ENCODE data around the gene PFKM.
A peak's percentile ranks its signal among the peaks of the same experiment; 100 is the strongest.
"Not testable (repeated sequence)": the region's sequence is repeated elsewhere in the genome, so short reads cannot be mapped to it uniquely, and the experiment has no call there.

The PFKM gene

GRCh38 chr12:48119078-48119833 is at the start of gene PFKM:
TSS of gene PFKM (plus strand) at chr12:48119364. CDS start at chr12:48122775, 3,411 bp downstream.
- DNase-seq = peak; percentile 16

DNA sequence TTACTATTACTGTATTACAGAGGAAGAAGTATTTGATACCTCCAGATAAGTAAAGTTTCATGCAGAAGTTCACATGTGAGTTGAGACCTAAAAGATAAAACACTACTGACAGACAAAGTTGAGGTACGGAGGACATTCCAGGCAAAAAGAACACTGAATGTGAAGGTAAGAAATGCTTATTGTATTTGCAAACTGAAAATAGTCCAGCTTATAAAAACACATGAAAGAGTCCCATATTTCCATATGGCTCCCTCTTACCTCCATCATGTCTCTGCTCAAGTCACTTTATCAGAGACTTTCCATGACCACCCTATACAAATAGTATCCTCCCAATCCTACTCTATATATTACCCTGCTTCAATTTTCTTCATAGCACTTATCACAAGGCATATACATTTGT is 49.1 kb upstream of the PFKM start:
- no peak for DNase-seq

GRCh38 chr12:48070731-48071130 is 48.4 kb upstream of the PFKM start:
- no peak for DNase-seq

GRCh38 chr12:48071808-48072207 is 47.4 kb upstream of the PFKM start:
- no peak for DNase-seq

DNA sequence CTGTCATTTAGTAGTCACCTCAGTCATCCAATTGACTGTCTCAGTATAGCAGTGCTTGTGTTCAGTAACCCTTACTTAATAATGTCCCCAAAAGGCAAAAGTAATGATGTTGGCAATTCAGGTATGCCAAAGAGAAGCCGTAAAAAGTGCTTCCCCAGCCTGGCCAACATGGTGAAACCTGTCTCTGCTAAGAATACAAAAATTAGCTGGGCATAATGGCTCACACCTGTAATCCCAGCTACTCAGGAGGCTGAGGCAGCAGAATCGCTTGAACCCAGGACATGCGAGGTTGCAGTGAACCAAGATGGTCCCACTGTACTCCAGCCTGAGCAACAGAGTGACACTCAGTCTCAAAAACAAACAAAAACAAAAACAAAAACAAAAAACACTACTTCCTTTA is 46.9 kb upstream of the PFKM start:
- no peak for DNase-seq

DNA sequence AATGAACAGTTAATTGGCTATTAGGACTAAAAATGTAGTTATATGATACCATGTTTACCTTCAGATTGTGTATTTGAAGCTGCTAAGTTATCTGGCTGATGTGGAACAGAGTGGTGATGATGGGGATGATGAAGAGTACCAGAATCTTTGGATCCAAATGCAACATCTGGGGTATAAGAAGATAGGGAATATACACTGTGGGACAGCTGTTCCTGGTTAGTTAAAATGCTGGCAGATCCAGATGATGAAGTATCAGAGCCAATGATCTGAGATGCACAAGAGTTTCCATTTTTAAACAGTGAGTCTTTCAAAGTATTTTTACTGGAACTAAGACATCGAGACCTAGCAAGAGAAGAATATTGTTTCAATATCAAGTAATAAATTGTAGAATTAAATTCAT is 44.9 kb upstream of the PFKM start:
- DNase-seq = no peak

- DNase-seq = no peak
These were observed 43.3 kb upstream of the PFKM start for GRCh38 chr12:48075832-48076231.

GRCh38 chr12:48077111-48077510 is 42.1 kb upstream of the PFKM start:
- DNase-seq = no peak

- no peak for DNase-seq
These were observed 40.3 kb upstream of the PFKM start for GRCh38 chr12:48078901-48079300.

DNA sequence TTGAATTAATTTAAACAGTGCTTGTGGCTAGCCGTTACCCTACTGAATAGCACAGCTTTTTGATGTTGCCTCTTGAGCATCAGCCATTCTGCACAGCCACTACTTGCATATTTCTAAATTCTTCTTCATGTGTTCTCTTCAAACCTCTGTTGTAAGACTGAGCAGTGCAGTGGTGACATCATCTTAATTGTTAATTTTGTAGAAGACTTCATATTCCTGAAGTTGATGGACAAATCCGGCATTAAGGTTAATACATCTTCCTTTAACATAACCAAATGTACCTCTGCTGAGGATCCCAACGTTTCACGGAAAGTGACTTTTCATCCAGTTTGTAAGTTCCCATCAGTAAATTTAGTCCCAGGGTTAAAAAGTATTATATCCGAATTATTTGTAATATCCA is 38.9 kb upstream of the PFKM start:
- DNase-seq = no peak

DNA sequence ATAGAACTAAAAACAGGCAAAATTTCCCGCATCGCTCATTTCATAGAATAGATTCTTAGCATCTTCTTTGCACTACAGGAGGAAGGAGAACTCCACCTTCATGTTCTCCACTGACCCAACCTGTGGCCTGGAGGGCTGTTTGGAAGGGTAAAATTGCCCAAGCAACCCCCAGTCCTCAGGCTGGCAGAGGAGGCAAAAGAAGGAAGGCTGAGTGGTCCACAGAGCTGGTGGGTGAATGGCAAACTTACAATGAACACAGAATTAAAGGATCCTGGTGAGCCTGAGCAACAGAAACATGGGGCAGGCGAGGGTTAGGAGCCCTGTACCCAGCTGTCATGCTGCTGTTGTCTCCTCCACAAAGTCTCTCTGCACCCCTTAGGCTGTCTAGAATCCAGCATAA is 38.3 kb upstream of the PFKM start:
- no peak for DNase-seq

DNA sequence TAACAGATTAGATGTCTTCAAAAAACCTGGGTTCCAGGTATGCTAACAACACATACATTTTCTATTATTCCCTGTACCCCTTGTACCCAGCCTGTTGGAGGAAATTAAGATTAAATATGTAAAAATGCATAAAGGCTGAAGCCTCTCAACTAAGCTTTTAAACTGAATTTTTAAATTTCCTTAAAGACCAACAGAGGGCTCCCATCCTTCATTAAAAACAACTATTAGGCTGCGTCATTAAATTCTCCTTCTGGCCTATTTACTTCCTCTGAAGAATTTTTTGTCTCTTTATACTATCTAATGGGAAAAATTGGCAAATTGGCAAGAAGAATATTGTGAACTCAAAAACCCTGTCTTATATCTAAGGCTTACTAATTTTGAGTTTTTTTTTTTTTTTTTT is 35.1 kb upstream of the PFKM start:
- DNase-seq = no peak

DNA sequence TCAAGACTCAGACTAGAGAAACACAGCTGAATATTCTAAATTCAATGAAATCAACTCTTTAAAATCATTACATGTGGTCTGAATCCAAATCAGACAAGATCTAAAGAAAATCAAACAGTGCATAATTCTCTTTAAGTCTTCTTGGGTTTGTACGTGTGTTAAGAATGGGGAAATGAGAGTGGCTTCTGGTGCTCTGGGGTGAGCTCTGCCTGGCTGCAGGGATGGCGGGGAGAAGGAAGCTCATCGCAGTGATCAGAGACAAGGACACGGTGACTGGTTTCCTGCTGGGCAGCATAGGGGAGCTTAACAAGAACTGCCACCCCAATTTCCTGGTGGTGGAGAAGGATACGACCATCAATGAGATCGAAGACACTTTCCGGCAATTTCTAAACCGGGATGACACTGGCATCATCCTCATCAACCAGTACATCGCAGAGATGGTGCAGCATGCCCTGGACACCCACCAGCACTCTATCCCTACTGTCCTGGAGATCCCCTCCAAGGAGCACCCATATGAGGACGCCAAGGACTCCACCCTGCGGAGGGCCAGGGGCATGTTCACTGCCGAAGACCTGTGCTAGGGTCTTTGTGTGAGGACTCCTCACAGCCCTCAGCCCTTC is 34.2 kb upstream of the PFKM start:
- no peak for DNase-seq

GRCh38 chr12:48086327-48086726 is 32.8 kb upstream of the PFKM start:
- DNase-seq = no peak

- no peak for DNase-seq
These were observed 26.6 kb upstream of the PFKM start for GRCh38 chr12:48092611-48093010.

GRCh38 chr12:48104531-48104930 is 14.6 kb upstream of the PFKM start:
- no peak for DNase-seq

DNA sequence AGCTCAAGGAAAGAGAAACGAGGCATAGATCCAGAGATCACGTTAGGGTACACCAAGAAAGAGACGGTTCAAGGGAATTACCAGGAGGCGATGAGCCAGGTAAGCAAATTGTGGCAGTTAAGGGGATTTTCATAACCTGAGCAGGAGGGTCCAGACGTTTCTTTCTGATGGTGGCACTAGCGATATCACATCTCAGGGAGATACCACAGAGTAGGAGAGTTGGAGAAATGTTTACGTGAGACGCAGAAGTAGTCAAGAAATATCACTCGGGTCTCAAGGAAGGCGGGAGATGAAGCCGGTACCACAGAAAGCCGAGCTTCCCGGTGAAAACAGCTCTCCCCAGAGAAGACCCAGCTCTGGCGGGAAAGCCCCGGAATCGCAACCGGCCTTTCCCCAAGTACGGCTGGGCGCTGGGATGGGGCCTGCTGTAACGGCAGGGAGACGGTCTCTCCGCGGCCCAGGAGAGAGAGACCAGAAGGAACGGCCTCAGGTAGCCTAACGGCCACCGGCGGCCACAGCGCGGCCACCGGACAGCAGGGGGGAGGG is 13.8 kb upstream of the PFKM start:
- no peak for DNase-seq

GRCh38 chr12:48105867-48106680 is 13.1 kb upstream of the PFKM start, which contains the start of gene SENP1:
TSS of gene SENP1 (minus strand) at chr12:48106079. CDS start at chr12:48101472, 4,607 bp downstream.
- DNase-seq = peak; percentile 69

DNA sequence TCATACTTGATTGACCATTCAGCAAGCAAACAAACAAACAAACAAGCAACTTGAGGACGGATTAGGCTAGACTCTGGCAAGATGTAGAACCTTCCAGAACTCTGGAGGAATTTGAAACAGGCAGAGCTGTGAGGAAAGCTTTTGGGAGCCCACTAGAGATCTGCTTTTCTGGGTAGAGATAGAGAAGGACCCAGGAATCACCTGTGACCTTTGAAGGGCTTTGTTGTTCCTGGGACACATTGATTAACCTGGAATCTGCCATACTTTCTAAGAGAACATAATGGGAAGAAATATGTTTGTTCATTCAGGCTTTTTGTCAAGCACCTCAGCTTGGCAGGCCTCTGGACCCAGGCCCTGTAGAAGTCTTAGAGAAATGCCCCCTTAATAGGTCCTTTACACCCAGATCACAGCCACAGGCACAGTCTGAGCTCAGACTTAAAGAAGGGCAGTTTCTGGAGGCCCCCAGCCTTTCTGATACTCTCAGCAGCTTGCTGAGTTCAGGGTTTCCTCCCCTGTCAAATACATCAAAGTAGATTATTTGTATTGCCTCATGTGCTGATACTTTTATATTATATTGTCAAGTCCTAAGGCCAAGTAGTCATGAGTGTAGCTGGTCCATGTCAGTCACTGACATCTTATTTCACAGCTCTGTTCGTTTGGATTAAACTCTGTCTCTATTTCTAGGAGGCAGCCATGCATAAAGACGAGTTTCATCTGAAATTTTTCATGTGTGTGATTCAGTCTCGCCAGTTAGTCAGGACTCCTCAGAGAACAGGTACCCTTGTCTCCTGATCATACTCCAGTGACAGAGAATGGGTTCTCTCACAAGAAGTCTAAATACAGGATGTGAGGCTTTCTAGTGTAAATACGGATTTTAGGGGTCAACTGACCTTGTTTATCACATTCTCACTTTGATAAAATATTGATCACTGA is 12.2 kb upstream of the PFKM start:
- DNase-seq = no peak

DNA sequence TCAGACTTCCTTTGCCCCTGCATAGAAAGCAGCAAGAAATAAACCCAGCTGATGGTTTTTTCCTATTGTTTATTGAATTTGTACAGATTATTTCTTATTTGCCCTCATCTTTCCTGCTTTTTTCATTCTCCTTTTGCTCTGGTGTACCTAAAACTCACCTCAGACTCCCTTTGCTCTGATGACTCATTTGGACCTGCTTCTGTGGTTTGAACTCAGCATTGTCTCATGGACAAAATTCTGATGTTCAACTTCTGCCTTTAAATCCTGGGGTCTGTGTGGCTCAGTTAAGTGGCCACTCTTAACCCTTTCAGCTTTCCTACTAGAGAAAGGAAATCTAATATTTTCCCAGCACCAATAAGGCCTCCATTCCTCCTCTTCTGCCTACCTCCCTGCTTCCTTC is 9.7 kb upstream of the PFKM start:
- DNase-seq = no peak

DNA sequence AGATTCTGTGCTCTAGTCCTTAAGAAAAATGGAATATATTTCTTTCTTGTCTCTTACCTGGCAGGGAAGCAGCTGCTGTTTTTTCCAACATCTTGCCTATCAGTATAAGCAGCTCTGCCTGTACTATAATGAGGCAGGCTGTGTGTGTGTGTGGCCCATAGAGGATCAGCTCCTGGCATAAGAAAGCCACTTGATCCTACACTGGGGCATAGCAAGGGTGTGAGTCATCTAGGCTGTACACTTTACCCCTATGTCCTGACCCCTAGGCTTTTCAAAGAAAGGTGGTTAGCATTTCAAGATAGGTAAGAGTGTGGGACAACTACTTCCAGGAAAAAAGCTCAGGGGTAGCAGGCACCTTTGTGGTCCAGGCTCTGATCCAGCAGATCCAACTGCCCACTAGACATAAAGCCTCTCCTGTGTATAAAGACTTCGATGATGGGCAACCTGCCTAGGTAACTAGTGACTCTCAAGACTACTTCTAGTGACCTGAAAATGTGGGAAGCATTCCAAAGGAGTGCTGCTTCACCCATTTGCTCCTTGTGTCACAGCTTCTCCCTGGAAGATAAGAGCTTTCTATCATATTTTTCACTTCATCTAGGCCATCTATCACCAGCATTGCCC is 8.4 kb upstream of the PFKM start:
- DNase-seq = no peak

- DNase-seq = not testable (repeated sequence)
These were observed 7.9 kb upstream of the PFKM start for GRCh38 chr12:48111312-48111693.

Measured in SIG-M5 (cell line).